Renal cortical epithelial cell (primary cell): ENCODE results near the gene PCDH18. TPM values are rescaled to one million over a fixed set of nuclear protein-coding genes. Genes with fewer than 3 reads are reported as not detected.

Source experiments
- DNase-seq: peaks from one replicate; pipeline ENCODE4 v3.0.0-alpha.2; 2011; ENCODE audit warnings: low read depth
- total RNA-seq: library from RNA; depleted of rRNA; stranded (reverse); fragments of >200 nt; gene quantifications from 2 replicates; pipeline ENCODE4 v1.2.3, GENCODE V29; 2014

The PCDH18 gene
- total RNA-seq, 1 donor from 2014 or later = 0.25 TPM

DNA sequence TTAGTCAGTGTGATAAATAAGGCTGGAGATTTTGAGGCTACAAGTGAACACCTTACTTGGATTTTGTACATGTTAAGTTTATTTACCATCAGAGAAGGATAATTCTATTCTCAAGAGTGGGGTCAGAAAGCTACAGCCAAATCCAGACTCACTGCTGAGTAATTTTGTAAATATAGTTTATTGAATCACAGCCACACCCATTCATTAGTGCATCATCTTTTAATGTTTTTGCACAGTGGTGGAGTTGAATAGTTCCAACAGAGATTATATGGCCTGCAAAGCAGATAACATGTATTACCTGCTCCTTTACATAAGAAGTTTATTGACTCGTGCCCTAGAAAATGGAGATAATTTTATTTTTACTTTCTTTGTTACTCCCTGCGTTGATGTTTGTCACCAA is 60.4 kb downstream of the PCDH18 start:
- DNase-seq = no peak

- no peak for DNase-seq
These were observed 60.8 kb downstream of the PCDH18 start for GRCh38 chr4:137471461-137471860.

DNA sequence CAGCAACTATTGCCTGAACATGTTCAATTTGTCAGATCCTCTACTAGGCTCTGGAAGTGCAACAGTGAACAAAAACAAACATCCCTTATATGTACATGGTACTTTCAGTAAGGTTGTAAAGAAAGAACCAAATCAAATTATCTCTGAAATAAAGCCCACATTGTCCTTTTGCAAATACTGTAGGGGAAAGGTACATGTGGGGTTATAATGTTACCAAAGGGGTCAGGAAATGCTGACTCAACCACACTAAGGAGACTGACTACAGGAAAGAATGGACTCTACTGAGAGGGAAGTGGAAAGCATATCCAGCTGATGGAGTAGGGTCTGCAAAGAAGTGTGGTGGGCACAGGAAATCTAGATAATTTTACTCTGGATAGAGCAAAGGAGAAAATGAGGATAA is 61.5 kb downstream of the PCDH18 start:
- DNase-seq = no peak
